GM23248 (cell line): ENCODE measurements around the gene PCID2. TPM values are rescaled to one million over a fixed set of nuclear protein-coding genes. Genes with fewer than 3 reads are reported as not detected.

Experiments used
- DNase-seq: peaks from one replicate; pipeline ENCODE4 v3.0.0-alpha.2; 2015
- H2AFZ ChIP-seq: fragments of 200-600 bp; sonication (generic); 2 replicates; pipeline ENCODE4 v1.6.1; 2016; ENCODE audit warnings: antibody characterized with exemption
- H3F3A ChIP-seq: fragments of 200-600 bp; sonication (generic); 2 replicates; pipeline ENCODE4 v1.6.1; 2016; ENCODE audit warnings: mild to moderate bottlenecking, antibody characterized with exemption, mixed run types; ENCODE audit not compliant: insufficient read depth
- H3K27ac ChIP-seq: fragments of 200-600 bp; sonication (generic); 2 replicates; pipeline ENCODE4 v1.5.1; 2016; ENCODE audit warnings: mild to moderate bottlenecking
- H3K27me3 ChIP-seq: fragments of 200-600 bp; sonication (generic); replicated peaks from 2 replicates; pipeline ENCODE4 v1.6.1; 2016; ENCODE audit warnings: mild to moderate bottlenecking; ENCODE audit not compliant: insufficient read depth
- H3K36me3 ChIP-seq: fragments of 200-600 bp; sonication (generic); 2 replicates; pipeline ENCODE4 v1.6.1; 2016; ENCODE audit warnings: low read depth, mild to moderate bottlenecking
- H3K4me1 ChIP-seq: fragments of 200-600 bp; sonication (generic); 2 replicates; pipeline ENCODE4 v1.6.1; 2016; ENCODE audit warnings: mild to moderate bottlenecking; ENCODE audit not compliant: insufficient read depth
- H3K4me2 ChIP-seq: fragments of 200-600 bp; sonication (generic); one replicate; pipeline ENCODE4 v1.6.1; 2016; ENCODE audit warnings: mild to moderate bottlenecking; ENCODE audit not compliant: unreplicated experiment
- H3K4me3 ChIP-seq: fragments of 200-600 bp; sonication (generic); 2 replicates; pipeline ENCODE4 v1.5.1; 2016; ENCODE audit warnings: mild to moderate bottlenecking
- H3K79me2 ChIP-seq: fragments of 200-600 bp; sonication (generic); 2 replicates; pipeline ENCODE4 v1.6.1; 2016; ENCODE audit warnings: mild to moderate bottlenecking; ENCODE audit not compliant: insufficient read depth
- H3K9ac ChIP-seq: fragments of 200-600 bp; sonication (generic); 2 replicates; pipeline ENCODE4 v1.6.1; 2016; ENCODE audit warnings: mild to moderate bottlenecking
- H3K9me2 ChIP-seq: fragments of 200-600 bp; sonication (generic); 2 replicates; pipeline ENCODE4 v1.6.1; 2016; ENCODE audit warnings: mixed run types, mild to moderate bottlenecking, moderate library complexity; ENCODE audit not compliant: insufficient read depth
- H3K9me3 ChIP-seq: fragments of 200-600 bp; sonication (generic); one replicate; pipeline ENCODE4 v1.6.1; 2017; ENCODE audit warnings: low read depth
- H4K20me1 ChIP-seq: fragments of 200-600 bp; sonication (generic); 2 replicates; pipeline ENCODE4 v1.6.0; 2016; ENCODE audit not compliant: insufficient read depth
- EZH2 ChIP-seq: fragments of 200-600 bp; sonication (generic); IDR thresholded peaks from 2 replicates; pipeline ENCODE4 v1.6.1; 2018; ENCODE audit warnings: antibody characterized with exemption, mild to moderate bottlenecking; ENCODE audit not compliant: insufficient read depth, poor library complexity, severe bottlenecking
- EZH2phosphoT487 ChIP-seq: fragments of 200-600 bp; sonication (generic); IDR thresholded peaks from 2 replicates; pipeline ENCODE4 v1.6.1; 2018; ENCODE audit warnings: antibody characterized with exemption, moderate library complexity, mild to moderate bottlenecking, low read depth; ENCODE audit not compliant: insufficient read depth
- WGBS, 2 experiments: methylation state at CpG; one replicate each; pipeline ENCODE4 v1.1.6; 2015 to 2017; ENCODE audit warnings: low lambda C conversion rate in 2 of 2, low coverage in 1 of 2; ENCODE audit errors: missing lambda C conversion rate in 2 of 2; 5-methylcytosine and 5-hydroxymethylcytosine counted together
- in situ Hi-C: fragments of 300-500 bp; cut with MboI; formaldehyde crosslinking; loops from 2 replicates; pipeline ENCODE4 v1.15.0; 2020
- polyA plus RNA-seq: library from polyadenylated mRNA; unstranded; fragments of >200 nt; fragmentation: Nextera tagmentation; extraction: Ambion mirVana; gene quantifications from 2 replicates; pipeline ENCODE4 v1.2.1, GENCODE V29; 2016
- total RNA-seq: library from RNA; depleted of rRNA; stranded (reverse); fragments of >200 nt; shearing (Covaris generic); gene quantifications from 2 replicates; pipeline ENCODE4 v1.2.3, GENCODE V29; 2014

PCID2 gene
- total and polyA plus RNA-seq, 2 experiments from 2014 or later, result 58.3 to 60.7 TPM

DNA sequence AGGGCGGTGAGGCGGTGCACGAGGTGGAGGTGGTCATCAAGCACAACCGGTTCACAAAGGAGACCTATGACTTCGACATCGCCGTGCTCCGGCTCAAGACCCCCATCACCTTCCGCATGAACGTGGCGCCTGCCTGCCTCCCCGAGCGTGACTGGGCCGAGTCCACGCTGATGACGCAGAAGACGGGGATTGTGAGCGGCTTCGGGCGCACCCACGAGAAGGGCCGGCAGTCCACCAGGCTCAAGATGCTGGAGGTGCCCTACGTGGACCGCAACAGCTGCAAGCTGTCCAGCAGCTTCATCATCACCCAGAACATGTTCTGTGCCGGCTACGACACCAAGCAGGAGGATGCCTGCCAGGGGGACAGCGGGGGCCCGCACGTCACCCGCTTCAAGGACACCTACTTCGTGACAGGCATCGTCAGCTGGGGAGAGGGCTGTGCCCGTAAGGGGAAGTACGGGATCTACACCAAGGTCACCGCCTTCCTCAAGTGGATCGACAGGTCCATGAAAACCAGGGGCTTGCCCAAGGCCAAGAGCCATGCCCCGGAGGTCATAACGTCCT lies 59.4 kb downstream of the PCID2 start:
- Histone ChIP-seq H3K9me3 (no peaks in the 10 kb centered on the region), H4K20me1 (no peaks in the 10 kb centered on the region), H3K4me3 (no peak overlapping the region), H3K9me2 (no peaks in the 10 kb centered on the region), H3F3A (no peaks in the 10 kb centered on the region), H2AFZ (no peak overlapping the region), H3K79me2 (no peaks in the 10 kb centered on the region), H3K36me3 (no peaks in the 10 kb centered on the region), H3K4me2 (no peak overlapping the region), H3K9ac (no peak overlapping the region), H3K27me3 (no peaks in the 10 kb centered on the region), H3K27ac (no peak overlapping the region), H3K4me1 (peaks cover 4% of the 10 kb centered on the region; the same call in 1 of the 2 replicates)
- DNase-seq, result no peak
- in situ Hi-C loops, result no loop called here
- 91 to 92% methylated on average over 37 to 38 of the region's 38 CpGs for WGBS, 2 experiments
- TF ChIP-seq EZH2 (no peak), EZH2phosphoT487 (no peak)

DNA sequence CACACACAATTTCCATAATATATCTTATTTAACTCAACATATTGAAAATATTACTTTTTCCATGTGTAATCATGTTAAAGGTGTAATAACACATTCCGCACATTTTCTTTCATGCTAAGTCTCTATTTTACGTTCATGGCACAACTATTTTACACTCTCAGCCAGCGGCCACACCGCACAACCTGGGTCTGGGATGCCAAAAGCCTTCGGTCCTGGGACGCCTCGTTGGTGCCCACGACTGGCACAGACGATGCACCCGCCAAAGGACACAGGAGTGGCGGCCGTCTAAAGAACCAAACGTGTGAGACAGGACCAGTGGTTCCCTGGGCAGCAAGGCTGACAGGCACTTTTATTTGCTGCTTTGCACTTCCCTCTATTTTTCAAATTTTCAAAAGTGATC lies 60.1 kb downstream of the PCID2 start:
- 70 to 74% methylated on average over 13 of the region's 13 CpGs for WGBS, 2 experiments
- no peak for DNase-seq
- in situ Hi-C loops, result no loop called here

DNA sequence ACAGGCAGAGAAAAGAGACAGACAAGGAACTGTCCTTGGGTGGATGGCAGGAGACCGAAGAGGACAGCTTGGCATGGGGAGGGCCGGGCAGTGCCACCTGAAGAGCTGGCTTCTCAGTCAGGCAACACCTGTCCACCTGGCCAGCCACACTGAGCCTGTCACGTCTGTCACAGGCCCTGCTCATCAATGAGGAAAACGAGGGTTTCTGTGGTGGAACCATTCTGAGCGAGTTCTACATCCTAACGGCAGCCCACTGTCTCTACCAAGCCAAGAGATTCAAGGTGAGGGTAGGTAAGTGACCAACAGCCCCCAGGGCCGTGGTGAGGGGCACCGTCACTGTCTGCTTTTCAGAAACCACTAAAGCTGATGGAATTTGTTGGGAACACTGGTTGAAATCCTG lies 61.3 kb downstream of the PCID2 start:
- in situ Hi-C loops, result no loop called here
- H4K20me1 ChIP-seq, result no peaks in the 10 kb centered on the region
- H3K9me2 ChIP-seq, result no peaks in the 10 kb centered on the region
- DNase-seq, result no peak
- H3F3A ChIP-seq, result no peaks in the 10 kb centered on the region
- no peaks in the 10 kb centered on the region for H3K4me1 ChIP-seq
- no peaks in the 10 kb centered on the region for H3K36me3 ChIP-seq
- H3K4me2 ChIP-seq, result no peak overlapping the region
- WGBS, 2 experiments, result 54 to 63% methylated on average over 8 of the region's 8 CpGs
- no peaks in the 10 kb centered on the region for H3K27me3 ChIP-seq
- H3K4me3 ChIP-seq, result no peak overlapping the region
- no peaks in the 10 kb centered on the region for H3K79me2 ChIP-seq
- H2AFZ ChIP-seq, result no peak overlapping the region
- no peak overlapping the region for H3K27ac ChIP-seq
- no peaks in the 10 kb centered on the region for H3K9me3 ChIP-seq
- no peak for TF ChIP-seq EZH2phosphoT487
- no peak for TF ChIP-seq EZH2
- no peak overlapping the region for H3K9ac ChIP-seq

More for the DNA sequence above, 60.1 kb downstream of the PCID2 start:
- no peaks in the 10 kb centered on the region for H3K79me2 ChIP-seq
- no peak overlapping the region for H3K4me2 ChIP-seq
- H2AFZ ChIP-seq, result no peak overlapping the region
- no peaks in the 10 kb centered on the region for H3K27me3 ChIP-seq
- no peak overlapping the region for H3K4me3 ChIP-seq
- no peaks in the 10 kb centered on the region for H4K20me1 ChIP-seq
- H3K9me3 ChIP-seq, result no peaks in the 10 kb centered on the region
- H3K4me1 ChIP-seq, result peaks cover 4% of the 10 kb centered on the region; the same call in 1 of the 2 replicates
- TF ChIP-seq EZH2 (no peak), EZH2phosphoT487 (no peak)
- H3K9ac ChIP-seq, result no peak overlapping the region
- H3F3A ChIP-seq, result no peaks in the 10 kb centered on the region
- no peaks in the 10 kb centered on the region for H3K36me3 ChIP-seq
- H3K27ac ChIP-seq, result no peak overlapping the region
- H3K9me2 ChIP-seq, result no peaks in the 10 kb centered on the region

DNA sequence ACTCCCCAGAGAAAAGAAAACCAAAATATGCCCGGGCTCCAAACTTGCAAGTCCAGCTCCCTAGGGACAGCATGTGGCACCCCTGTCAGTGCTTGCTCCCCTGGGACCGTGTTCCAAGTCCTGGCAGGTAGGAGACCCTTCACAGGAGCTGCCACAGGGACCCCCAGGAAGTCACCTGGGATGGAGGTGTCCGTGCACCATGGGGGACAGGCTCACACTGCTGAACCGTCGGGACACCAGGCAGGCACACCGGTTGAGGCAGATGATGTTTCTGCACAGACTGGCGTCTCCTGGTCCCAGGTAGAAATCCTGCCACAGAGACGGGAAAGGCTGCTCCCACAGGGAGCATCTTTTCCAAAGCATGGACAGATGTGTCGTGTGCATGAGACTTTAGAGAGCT lies 61.7 kb downstream of the PCID2 start:
- Histone ChIP-seq H3K9me3 (no peaks in the 10 kb centered on the region), H3K79me2 (no peaks in the 10 kb centered on the region), H3K27me3 (no peaks in the 10 kb centered on the region), H3K9me2 (no peaks in the 10 kb centered on the region), H3K4me2 (no peak overlapping the region), H3K27ac (no peak overlapping the region), H3K4me1 (no peaks in the 10 kb centered on the region), H3K36me3 (no peaks in the 10 kb centered on the region), H4K20me1 (no peaks in the 10 kb centered on the region), H3K4me3 (no peak overlapping the region), H2AFZ (no peak overlapping the region), H3K9ac (no peak overlapping the region), H3F3A (no peaks in the 10 kb centered on the region)
- 74 to 77% methylated on average over 9 of the region's 9 CpGs for WGBS, 2 experiments
- in situ Hi-C loops, result no loop called here
- TF ChIP-seq EZH2 (no peak), EZH2phosphoT487 (no peak)
- no peak for DNase-seq
